BLaER1 treated with 17β-estradiol and CSF1 and Interleukin-3, amounts not matched to agents 10 nM and 100 nM (cell line): ENCODE results near the gene ZNF716.
"Not testable (repeated sequence)": the region's sequence is repeated elsewhere in the genome, so short reads cannot be mapped to it uniquely, and the experiment has no call there.

ENCODE experiments used
- H3K27ac ChIP-seq, 11 experiments: shearing (Covaris generic); formaldehyde crosslinking; 2 replicates each; pipeline ENCODE4 v1.8.1; 2022
- H3K27me3 ChIP-seq, 11 experiments: shearing (Covaris generic); formaldehyde crosslinking; 2 replicates each; pipeline ENCODE4 v1.8.1; 2022
- H3K36me3 ChIP-seq, 11 experiments: shearing (Covaris generic); formaldehyde crosslinking; 2 replicates each; pipeline ENCODE4 v1.8.1; 2022
- H3K4me1 ChIP-seq, 10 experiments: shearing (Covaris generic); formaldehyde crosslinking; 2 replicates each; pipeline ENCODE4 v1.8.1; 2022
- H3K4me2 ChIP-seq, 11 experiments: shearing (Covaris generic); formaldehyde crosslinking; 2 replicates each; pipeline ENCODE4 v1.8.1; 2022
- H3K4me3 ChIP-seq, 10 experiments: shearing (Covaris generic); formaldehyde crosslinking; 2 replicates each; pipeline ENCODE4 v1.8.1; 2022
- H3K9ac ChIP-seq, 11 experiments: shearing (Covaris generic); formaldehyde crosslinking; 2 replicates each; pipeline ENCODE4 v1.8.1; 2022
- H3K9me3 ChIP-seq, 11 experiments: shearing (Covaris generic); formaldehyde crosslinking; replicated peaks in 1 of 11; 2 replicates each; pipeline ENCODE4 v1.8.1; 2022
- H4K20me1 ChIP-seq, 11 experiments: shearing (Covaris generic); formaldehyde crosslinking; 2 replicates each; pipeline ENCODE4 v1.8.1; 2022
- Cebpa-rat ChIP-seq, 11 experiments: shearing (Covaris generic); IDR thresholded peaks; 2 replicates each; pipeline ENCODE4 v1.8.1; 2022

The ZNF716 gene

GRCh38 chr7:57443567-57443966, 6.4 kb upstream of the ZNF716 start:
- peaks cover 29 to 64% (median 53%) of the 10 kb centered on the region in 11 experiments; a peak in 21 of 22 replicates for H3K9me3 ChIP-seq
- H3K4me1 ChIP-seq = no peaks in the 10 kb centered on the region

GRCh38 chr7:57469186-57469828, 19.3 kb downstream of the ZNF716 start:
- not testable (repeated sequence) for H3K4me2 ChIP-seq, H3K27me3 ChIP-seq, H3K4me3 ChIP-seq, H3K9ac ChIP-seq, H3K36me3 ChIP-seq, H3K4me1 ChIP-seq, H4K20me1 ChIP-seq, H3K27ac ChIP-seq
- peaks cover 90 to 97% (median 94%) of the 10 kb centered on the region in 11 experiments for H3K9me3 ChIP-seq

More at GRCh38 chr7:57443567-57443966, 6.4 kb upstream of the ZNF716 start:
- Histone ChIP-seq H4K20me1 (no peaks in the 10 kb centered on the region), H3K4me2 (no peak overlapping the region), H3K36me3 (no peaks in the 10 kb centered on the region), H3K9ac (no peak overlapping the region), H3K4me3 (no peak overlapping the region), H3K27ac (no peak overlapping the region), H3K27me3 (no peaks in the 10 kb centered on the region)
- TF ChIP-seq Cebpa-rat (IDR thresholded peaks at IDR 0.05) = no peak

GRCh38 chr7:57480304-57480703, 30.3 kb downstream of the ZNF716 start:
- not testable (repeated sequence) for H3K4me2 ChIP-seq, H3K4me3 ChIP-seq, H3K4me1 ChIP-seq, H3K36me3 ChIP-seq, H4K20me1 ChIP-seq, H3K27me3 ChIP-seq, H3K27ac ChIP-seq, H3K9ac ChIP-seq
- H3K9me3 ChIP-seq = peaks cover 50 to 82% (median 63%) of the 10 kb centered on the region in 11 experiments

- H3K4me1 ChIP-seq, H3K27ac ChIP-seq, H4K20me1 ChIP-seq, H3K4me2 ChIP-seq, H3K9ac ChIP-seq, H3K4me3 ChIP-seq, H3K36me3 ChIP-seq, H3K27me3 ChIP-seq: not testable (repeated sequence)
- peaks cover 60 to 89% (median 72%) of the 10 kb centered on the region in 11 experiments for H3K9me3 ChIP-seq
Measured at GRCh38 chr7:57485022-57485421, 35.0 kb downstream of the ZNF716 start.

GRCh38 chr7:57487957-57488356, 38.0 kb downstream of the ZNF716 start:
- no peak overlapping the region for H3K4me2 ChIP-seq
- H4K20me1 ChIP-seq = no peaks in the 10 kb centered on the region
- no peaks in the 10 kb centered on the region for H3K27me3 ChIP-seq
- H3K9me3 ChIP-seq = peaks cover 90 to 100% (median 95%) of the 10 kb centered on the region in 11 experiments
- TF ChIP-seq Cebpa-rat (IDR thresholded peaks at IDR 0.05) = no peak
- no peak overlapping the region for H3K4me3 ChIP-seq
- H3K27ac ChIP-seq = no peak overlapping the region
- H3K36me3 ChIP-seq = no peaks in the 10 kb centered on the region
- H3K9ac ChIP-seq = no peak overlapping the region
- H3K4me1 ChIP-seq = no peaks in the 10 kb centered on the region

- H3K4me3 ChIP-seq, H4K20me1 ChIP-seq, H3K4me1 ChIP-seq, H3K4me2 ChIP-seq, H3K27ac ChIP-seq, H3K27me3 ChIP-seq, H3K9ac ChIP-seq, H3K36me3 ChIP-seq: not testable (repeated sequence)
- H3K9me3 ChIP-seq = peaks cover 67 to 74% (median 69%) of the 10 kb centered on the region in 11 experiments
Measured at GRCh38 chr7:57495111-57495510, 45.1 kb downstream of the ZNF716 start.

GRCh38 chr7:57496395-57496794, 46.4 kb downstream of the ZNF716 start:
- Histone ChIP-seq H3K27me3 (no peaks in the 10 kb centered on the region), H3K4me1 (no peaks in the 10 kb centered on the region), H3K27ac (no peak overlapping the region), H4K20me1 (no peaks in the 10 kb centered on the region), H3K36me3 (no peaks in the 10 kb centered on the region), H3K9me3 (peaks cover 55 to 65% (median 56%) of the 10 kb centered on the region in 11 experiments), H3K4me3 (no peak overlapping the region), H3K9ac (no peak overlapping the region), H3K4me2 (no peak overlapping the region)
- no peak for TF ChIP-seq Cebpa-rat (IDR thresholded peaks at IDR 0.05)

GRCh38 chr7:57505176-57505575, 55.2 kb downstream of the ZNF716 start:
- no peaks in the 10 kb centered on the region for H4K20me1 ChIP-seq
- no peak for TF ChIP-seq Cebpa-rat (IDR thresholded peaks at IDR 0.05)
- no peak overlapping the region for H3K4me3 ChIP-seq
- H3K27ac ChIP-seq = no peak overlapping the region
- H3K4me2 ChIP-seq = no peak overlapping the region
- H3K9me3 ChIP-seq = peaks cover 0 to 49% (median 18%) of the 10 kb centered on the region in 11 experiments; a peak in 13 of 22 replicates
- no peaks in the 10 kb centered on the region for H3K4me1 ChIP-seq
- no peak overlapping the region for H3K9ac ChIP-seq
- no peaks in the 10 kb centered on the region for H3K36me3 ChIP-seq
- H3K27me3 ChIP-seq = no peaks in the 10 kb centered on the region
